Measurements from ENCODE around the gene DHRSX. TPM values are rescaled to one million over a fixed set of nuclear protein-coding genes. Genes with fewer than 3 reads are reported as not detected.

Gene DHRSX
- total and polyA plus RNA-seq, 2 donors (not counting 3 experiments of a cell fraction or from before 2014, with no cell fraction given): 27.1 to 37.7 TPM

GRCh38 chrX:2479420-2479780 is 21.4 kb downstream of the DHRSX start:
- no peak overlapping the region for H3K4me2 ChIP-seq (ENCODE audit: insufficient read depth, low read length)
- TF ChIP-seq FOS (IDR thresholded peaks at IDR 0.05; ENCODE audit: borderline replicate concordance, insufficient read depth, low read length) (no peak), POLR2AphosphoS5 (IDR thresholded peaks at IDR 0.05; ENCODE audit: insufficient read depth, low read depth, low read length) (no peak), MAX (IDR thresholded peaks at IDR 0.05; ENCODE audit: insufficient read depth, insufficient read length) (no peak), EZH2 (IDR thresholded peaks at IDR 0.05; ENCODE audit: borderline replicate concordance, low read depth, low read length, severe bottlenecking) (no peak), MYC (IDR thresholded peaks at IDR 0.05; ENCODE audit: low read depth, low read length) (no peak), CTCF (IDR thresholded peaks at IDR 0.05; ENCODE audit: extremely low read depth in 1 of 2, insufficient read depth in 1 of 2, low read depth in 1 of 2, low read length in 2 of 2) (no peak), POLR2A (IDR thresholded peaks at IDR 0.05; ENCODE audit: low read depth, low read length) (no peak), JUN (IDR thresholded peaks at IDR 0.05; ENCODE audit: borderline replicate concordance, insufficient read depth, insufficient read length, low read depth) (no peak), GATA2 (IDR thresholded peaks at IDR 0.05; ENCODE audit: insufficient read depth, insufficient read length, low read depth, low read length) (no peak)
- no peak overlapping the region for H2AFZ ChIP-seq (ENCODE audit: low read depth, low read length)
- dilution Hi-C loops (cut with MboI; ENCODE audit: extremely low pct_ligation_motif_present, low sequenced_read_pairs): no loop called here
- POLR2A ChIA-PET: no interaction called here
- peaks cover 24% of the 10 kb centered on the region for H3K79me2 ChIP-seq (ENCODE audit: control insufficient read depth, insufficient read depth, low read length)
- no peaks in the 10 kb centered on the region for H3K9me3 ChIP-seq (replicated peaks; ENCODE audit: control insufficient read depth, insufficient read depth, low read length)
- H3K4me3 ChIP-seq (replicated peaks in 1 of 3; ENCODE audit: insufficient read depth in 1 of 3, low read depth in 1 of 3, low read length in 3 of 3): no peak overlapping the region
- DNase-seq (ENCODE audit: low read depth, low spot score): no peak
- intact Hi-C loops (cut with micrococcal nuclease): no loop called here
- no peak overlapping the region for H3K27ac ChIP-seq (ENCODE audit: insufficient read depth, low read depth, low read length)
- H4K20me1 ChIP-seq (replicated peaks; ENCODE audit: control insufficient read depth, extremely low read depth, insufficient read depth, low read length): no peaks in the 10 kb centered on the region
- H3K36me3 ChIP-seq (ENCODE audit: control insufficient read depth in 2 of 2, extremely low read depth in 1 of 2, insufficient read depth in 2 of 2, low read length in 2 of 2): no peaks in the 10 kb centered on the region
- BruUV-seq (replicated peaks): no TSS peak
- no peaks in the 10 kb centered on the region for H3K9me1 ChIP-seq (replicated peaks; ENCODE audit: control insufficient read depth, extremely low read depth, insufficient read depth, low read length)
- H3K4me1 ChIP-seq (ENCODE audit: control insufficient read depth, extremely low read depth, insufficient read depth, low read length): no peaks in the 10 kb centered on the region
- no peaks in the 10 kb centered on the region for H3K27me3 ChIP-seq (ENCODE audit: control insufficient read depth in 2 of 2, insufficient read depth in 2 of 2, low read length in 2 of 2)
- no peak for FAIRE-seq
- CTCF ChIA-PET: no interaction called here
- H3K9ac ChIP-seq (replicated peaks; ENCODE audit: extremely low read depth, insufficient read depth, low read length): no peak overlapping the region

All from endothelial cell of umbilical vein (primary cell).